ENCODE measurements around the gene SIX4. TPM values are rescaled to one million over a fixed set of nuclear protein-coding genes. Genes with fewer than 3 reads are reported as not detected.

Gene SIX4
- 10 to 100 TPM in 1 of 2 donors, 1 to 10 TPM in 1; 8.1 to 10.9 TPM for total RNA-seq
- polyA plus RNA-seq (ENCODE audit: insufficient read length in 2 of 2) = 1 to 10 TPM; 1.6 to 2.6 TPM
- long read RNA-seq, donor 1 = 0 reads
- long read RNA-seq, donor 2 = 0 reads
- long read RNA-seq, donor 3 = 0 reads
- long read RNA-seq, donor 4, partial matches to known transcripts = 125 of 151 reads
- long read RNA-seq, donor 4, other reads (novel, unspliced or antisense) = 26 of 151 reads

DNA sequence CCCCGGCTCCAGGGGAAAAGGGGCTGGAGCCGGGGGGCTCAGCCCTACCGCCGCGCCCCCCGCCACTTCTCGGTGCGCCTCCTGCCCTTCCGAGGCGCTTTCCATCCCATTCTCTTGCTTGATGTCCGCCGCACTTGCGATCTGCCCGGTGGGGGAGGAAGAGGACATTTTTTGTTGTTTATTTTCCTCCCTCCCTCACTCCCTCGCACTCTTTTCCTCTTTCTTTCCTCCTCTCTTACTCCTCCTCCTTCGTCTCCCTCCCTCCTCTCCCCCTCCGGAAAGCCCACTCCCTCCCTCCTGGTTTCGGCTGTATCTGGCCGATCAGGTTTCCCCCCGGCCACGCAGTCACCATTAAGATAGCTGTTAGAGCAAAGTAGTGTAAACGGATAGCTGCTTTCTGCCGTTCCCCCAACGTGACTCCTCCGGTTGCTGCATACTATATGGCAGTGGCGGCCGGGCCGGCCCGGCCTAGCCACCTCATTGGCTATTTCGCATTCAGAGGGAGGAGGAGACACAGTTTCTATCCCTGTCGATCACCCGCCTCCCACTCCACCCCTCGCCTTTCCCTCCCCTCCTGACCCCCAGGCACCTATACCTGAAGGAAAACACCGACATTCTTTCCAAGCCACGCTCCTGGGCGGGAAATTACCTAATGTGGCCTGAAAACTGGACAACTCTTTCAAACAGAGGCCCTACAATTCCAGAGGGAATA lies at the start of gene SIX4:
Gene SIX4 (minus strand): TSS at position 445 of the 712 bp plus-strand sequence. CDS start 277 bp downstream, at position 168.
- peak in 2 of 6 donors; percentile 74 to 83 for DNase-seq (ENCODE audit: low read depth in 4 of 6, low spot score in 6 of 6)
- H3K4me3 ChIP-seq (ENCODE audit: low read depth, low read length) = peak within 1 kb of the TSS; percentile 71
- peaks cover 33% of the 10 kb centered on the region for H3K27me3 ChIP-seq (ENCODE audit: control insufficient read depth, insufficient read depth, low read length)
- H3K36me3 ChIP-seq (ENCODE audit: control insufficient read depth, insufficient read depth, low read length) = peaks cover 3% of the 10 kb centered on the region
- 2% methylated on average over 18 of the region's 36 CpGs for WGBS (ENCODE audit: insufficient coverage)
- no peaks in the 10 kb centered on the region for H3K9me3 ChIP-seq (ENCODE audit: control insufficient read depth, insufficient read depth, low read length)
- peak within 1 kb of the TSS; percentile 61 for H3K27ac ChIP-seq (ENCODE audit: low read depth, low read length)
- H3K4me1 ChIP-seq (ENCODE audit: control insufficient read depth, insufficient read depth, low read length) = peaks cover 31% of the 10 kb centered on the region

- H3K4me3 ChIP-seq (ENCODE audit: low read depth, low read length) = no peak overlapping the region
- H3K27me3 ChIP-seq (ENCODE audit: control insufficient read depth, insufficient read depth, low read length) = no peaks in the 10 kb centered on the region
- no peaks in the 10 kb centered on the region for H3K9me3 ChIP-seq (ENCODE audit: control insufficient read depth, insufficient read depth, low read length)
- no peaks in the 10 kb centered on the region for H3K4me1 ChIP-seq (ENCODE audit: control insufficient read depth, insufficient read depth, low read length)
- H3K27ac ChIP-seq (ENCODE audit: low read depth, low read length) = no peak overlapping the region
- no peak for DNase-seq (ENCODE audit: low read depth in 4 of 6, low spot score in 6 of 6)
- H3K36me3 ChIP-seq (ENCODE audit: control insufficient read depth, insufficient read depth, low read length) = no peaks in the 10 kb centered on the region
These were observed 49.4 kb upstream of the SIX4 start for GRCh38 chr14:60773558-60773957.

DNA sequence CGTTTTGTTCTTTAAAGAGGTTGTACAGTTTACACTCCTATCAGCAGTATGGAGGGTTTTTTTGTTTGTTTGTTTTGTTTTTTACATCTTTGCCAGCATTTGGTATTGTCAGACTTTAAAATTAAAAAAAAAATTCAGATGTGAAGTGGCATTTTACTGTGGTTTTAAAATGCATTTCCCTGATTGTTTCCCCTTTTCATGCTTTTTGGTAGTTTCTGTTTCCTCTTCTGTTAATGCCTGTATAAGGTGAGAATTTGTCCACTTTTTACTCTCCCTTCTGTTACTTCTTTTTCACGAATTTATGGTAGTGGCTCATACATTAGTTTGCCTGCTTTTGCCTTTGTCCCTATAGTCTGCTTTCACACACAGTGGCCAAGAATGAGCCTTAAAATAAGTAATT lies 47.0 kb upstream of the SIX4 start:
- WGBS (ENCODE audit: insufficient coverage) = no CpG with 5 or more reads among the region's 2 CpGs
- Histone ChIP-seq H3K27ac (ENCODE audit: low read depth, low read length) (no peak overlapping the region), H3K36me3 (ENCODE audit: control insufficient read depth, insufficient read depth, low read length) (no peaks in the 10 kb centered on the region), H3K27me3 (ENCODE audit: control insufficient read depth, insufficient read depth, low read length) (no peaks in the 10 kb centered on the region), H3K4me3 (ENCODE audit: low read depth, low read length) (no peak overlapping the region), H3K9me3 (ENCODE audit: control insufficient read depth, insufficient read depth, low read length) (no peaks in the 10 kb centered on the region), H3K4me1 (ENCODE audit: control insufficient read depth, insufficient read depth, low read length) (no peaks in the 10 kb centered on the region)
- DNase-seq (ENCODE audit: low read depth in 4 of 6, low spot score in 6 of 6) = no peak

- no peak for DNase-seq (ENCODE audit: low read depth in 4 of 6, low spot score in 6 of 6)
- no CpG with 5 or more reads among the region's 2 CpGs for WGBS (ENCODE audit: insufficient coverage)
- Histone ChIP-seq H3K4me3 (ENCODE audit: low read depth, low read length) (no peak overlapping the region), H3K4me1 (ENCODE audit: control insufficient read depth, insufficient read depth, low read length) (no peaks in the 10 kb centered on the region), H3K27me3 (ENCODE audit: control insufficient read depth, insufficient read depth, low read length) (no peaks in the 10 kb centered on the region), H3K36me3 (ENCODE audit: control insufficient read depth, insufficient read depth, low read length) (no peaks in the 10 kb centered on the region), H3K27ac (ENCODE audit: low read depth, low read length) (no peak overlapping the region), H3K9me3 (ENCODE audit: control insufficient read depth, insufficient read depth, low read length) (no peaks in the 10 kb centered on the region)
These were observed 44.5 kb upstream of the SIX4 start for GRCh38 chr14:60768602-60769001.

GRCh38 chr14:60760644-60761364 lies 36.7 kb upstream of the SIX4 start:
- WGBS (ENCODE audit: insufficient coverage) = 64% methylated on average over 2 of the region's 3 CpGs
- Histone ChIP-seq H3K27me3 (ENCODE audit: control insufficient read depth, insufficient read depth, low read length) (no peaks in the 10 kb centered on the region), H3K36me3 (ENCODE audit: control insufficient read depth, insufficient read depth, low read length) (no peaks in the 10 kb centered on the region), H3K27ac (ENCODE audit: low read depth, low read length) (no peak overlapping the region), H3K4me3 (ENCODE audit: low read depth, low read length) (no peak overlapping the region), H3K4me1 (ENCODE audit: control insufficient read depth, insufficient read depth, low read length) (no peaks in the 10 kb centered on the region), H3K9me3 (ENCODE audit: control insufficient read depth, insufficient read depth, low read length) (no peaks in the 10 kb centered on the region)
- no peak for DNase-seq (ENCODE audit: low read depth in 4 of 6, low spot score in 6 of 6)

- H3K36me3 ChIP-seq (ENCODE audit: control insufficient read depth, insufficient read depth, low read length) = no peaks in the 10 kb centered on the region
- no peaks in the 10 kb centered on the region for H3K4me1 ChIP-seq (ENCODE audit: control insufficient read depth, insufficient read depth, low read length)
- H3K27me3 ChIP-seq (ENCODE audit: control insufficient read depth, insufficient read depth, low read length) = no peaks in the 10 kb centered on the region
- DNase-seq (ENCODE audit: low read depth in 4 of 6, low spot score in 6 of 6) = no peak
- no peak overlapping the region for H3K27ac ChIP-seq (ENCODE audit: low read depth, low read length)
- WGBS (ENCODE audit: insufficient coverage) = no CpG with 5 or more reads among the region's 1 CpG
- H3K9me3 ChIP-seq (ENCODE audit: control insufficient read depth, insufficient read depth, low read length) = no peaks in the 10 kb centered on the region
- H3K4me3 ChIP-seq (ENCODE audit: low read depth, low read length) = no peak overlapping the region
These were observed 36.1 kb upstream of the SIX4 start for GRCh38 chr14:60760209-60760608.

- no peak overlapping the region for H3K27ac ChIP-seq (ENCODE audit: low read depth, low read length)
- DNase-seq (ENCODE audit: low read depth in 4 of 6, low spot score in 6 of 6) = no peak
- no peaks in the 10 kb centered on the region for H3K36me3 ChIP-seq (ENCODE audit: control insufficient read depth, insufficient read depth, low read length)
- no CpG with 5 or more reads among the region's 2 CpGs for WGBS (ENCODE audit: insufficient coverage)
- H3K4me1 ChIP-seq (ENCODE audit: control insufficient read depth, insufficient read depth, low read length) = no peaks in the 10 kb centered on the region
- no peaks in the 10 kb centered on the region for H3K9me3 ChIP-seq (ENCODE audit: control insufficient read depth, insufficient read depth, low read length)
- H3K27me3 ChIP-seq (ENCODE audit: control insufficient read depth, insufficient read depth, low read length) = no peaks in the 10 kb centered on the region
- no peak overlapping the region for H3K4me3 ChIP-seq (ENCODE audit: low read depth, low read length)
These were observed 34.7 kb upstream of the SIX4 start for GRCh38 chr14:60758885-60759284.

DNA sequence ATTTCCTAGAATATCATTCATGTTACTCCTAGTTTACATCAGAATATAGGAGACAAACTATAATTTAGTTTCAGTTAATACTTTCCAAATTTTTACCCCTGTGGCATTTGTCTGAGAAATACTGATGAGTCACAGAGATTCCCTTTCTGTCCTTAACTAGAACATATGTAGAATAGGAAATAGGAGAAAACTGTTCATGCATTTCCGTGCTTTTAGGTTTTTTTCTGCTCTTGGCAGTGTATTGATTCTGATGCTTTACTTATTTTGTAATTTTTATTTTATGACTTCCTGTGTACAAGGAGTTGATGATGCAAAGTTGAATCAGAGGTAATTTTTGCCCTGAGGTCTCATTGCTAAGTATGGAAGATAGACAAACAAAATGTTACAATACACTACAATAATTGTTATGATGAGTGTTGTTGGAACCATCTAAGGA lies 33.4 kb upstream of the SIX4 start:
- no CpG with 5 or more reads among the region's 1 CpG for WGBS (ENCODE audit: insufficient coverage)
- no peaks in the 10 kb centered on the region for H3K9me3 ChIP-seq (ENCODE audit: control insufficient read depth, insufficient read depth, low read length)
- H3K27me3 ChIP-seq (ENCODE audit: control insufficient read depth, insufficient read depth, low read length) = no peaks in the 10 kb centered on the region
- H3K27ac ChIP-seq (ENCODE audit: low read depth, low read length) = no peak overlapping the region
- no peak overlapping the region for H3K4me3 ChIP-seq (ENCODE audit: low read depth, low read length)
- H3K4me1 ChIP-seq (ENCODE audit: control insufficient read depth, insufficient read depth, low read length) = no peaks in the 10 kb centered on the region
- DNase-seq (ENCODE audit: low read depth in 4 of 6, low spot score in 6 of 6) = no peak
- no peaks in the 10 kb centered on the region for H3K36me3 ChIP-seq (ENCODE audit: control insufficient read depth, insufficient read depth, low read length)

DNA sequence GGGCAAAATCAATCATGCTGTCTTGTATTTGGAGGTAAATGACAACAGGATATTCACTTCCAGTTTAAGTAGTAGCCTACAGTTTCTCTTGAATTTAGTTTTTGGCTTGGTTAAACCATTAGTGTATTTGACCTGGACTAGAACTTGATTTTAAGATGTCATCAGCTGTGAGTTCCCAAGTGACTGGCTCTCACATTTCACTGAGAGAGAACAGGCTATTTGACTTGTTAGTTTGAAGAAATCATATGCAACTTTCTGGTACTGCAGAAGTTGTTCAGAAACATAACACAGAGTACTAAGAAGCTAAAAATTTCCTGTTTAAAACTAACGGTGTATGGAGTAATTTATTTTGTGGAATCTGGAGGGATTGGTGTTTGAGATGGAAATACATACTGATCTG lies 32.7 kb upstream of the SIX4 start:
- no peaks in the 10 kb centered on the region for H3K4me1 ChIP-seq (ENCODE audit: control insufficient read depth, insufficient read depth, low read length)
- no CpG with 5 or more reads among the region's 1 CpG for WGBS (ENCODE audit: insufficient coverage)

More for the DNA sequence above, 32.7 kb upstream of the SIX4 start:
- no peak for DNase-seq (ENCODE audit: low read depth in 4 of 6, low spot score in 6 of 6)
- Histone ChIP-seq H3K27ac (ENCODE audit: low read depth, low read length) (no peak overlapping the region), H3K4me3 (ENCODE audit: low read depth, low read length) (no peak overlapping the region), H3K36me3 (ENCODE audit: control insufficient read depth, insufficient read depth, low read length) (no peaks in the 10 kb centered on the region), H3K9me3 (ENCODE audit: control insufficient read depth, insufficient read depth, low read length) (no peaks in the 10 kb centered on the region), H3K27me3 (ENCODE audit: control insufficient read depth, insufficient read depth, low read length) (no peaks in the 10 kb centered on the region)
